ENCODE data around the gene ZNF639. TPM values are rescaled to one million over a fixed set of nuclear protein-coding genes. Genes with fewer than 3 reads are reported as not detected.

ZNF639 gene
- total and polyA plus RNA-seq, 2 of the 13 experiments (the other 11 are each of a cell fraction or from before 2014, with no cell fraction given), result 11.6 to 42.4 TPM

DNA sequence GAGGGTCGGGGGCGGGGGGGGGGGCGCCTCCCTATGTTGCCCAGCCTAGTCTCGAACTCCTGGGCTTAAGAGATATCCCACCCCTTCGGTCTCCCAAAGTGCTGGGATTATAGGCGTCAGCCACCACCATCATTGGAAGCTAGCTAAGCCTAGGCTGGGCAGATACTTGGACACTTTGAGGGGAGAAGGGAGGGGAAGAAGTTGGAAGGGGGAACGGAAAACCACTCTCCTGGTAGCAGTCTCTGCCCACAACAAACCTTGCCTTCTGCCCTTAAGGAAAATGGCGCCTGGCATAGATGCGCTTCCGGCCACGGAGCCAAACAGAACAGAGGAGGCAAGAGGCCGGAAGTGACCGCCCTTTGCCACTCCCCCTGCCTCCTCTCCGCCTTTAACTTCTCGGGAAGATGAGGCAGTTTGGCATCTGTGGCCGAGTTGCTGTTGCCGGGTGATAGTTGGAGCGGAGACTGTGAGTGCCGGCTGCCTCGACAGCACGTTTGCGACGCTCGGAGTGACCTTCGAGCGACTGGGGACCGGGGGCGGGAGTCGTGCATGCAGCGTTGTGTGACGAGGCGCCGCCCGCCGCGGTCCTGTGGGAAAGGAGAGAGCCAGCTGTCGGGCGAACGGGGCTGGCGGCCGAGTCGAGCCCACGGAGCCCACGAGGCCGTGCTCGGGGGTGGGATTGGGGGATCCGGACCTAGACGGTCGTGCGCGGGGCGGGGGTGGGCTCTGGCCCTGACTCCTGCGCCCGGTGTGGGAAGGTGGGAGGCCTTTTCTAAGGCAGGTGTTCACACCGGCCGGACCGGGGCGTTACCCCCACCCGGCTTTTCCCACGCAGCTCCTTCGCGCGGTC lies 24.7 kb downstream of the ZNF639 start, which contains the start of gene MFN1 (continued):
- TF ChIP-seq NRL (CRISPR knock-in tag; IDR thresholded peaks at IDR 0.05; ENCODE audit: borderline replicate concordance) (peak; percentile 33; the same call in 1 of the 2 replicates), NR2F1 (CRISPR knock-in tag; IDR thresholded peaks at IDR 0.05) (no peak), ZFP41 (CRISPR knock-in tag; IDR thresholded peaks at IDR 0.05; ENCODE audit: borderline replicate concordance) (no peak), BRD4 (CRISPR knock-in tag; IDR thresholded peaks at IDR 0.05) (0 out of 2 replicates have a peak, but pooled peaks have one; percentile 37), ZNF30 (CRISPR knock-in tag; IDR thresholded peaks at IDR 0.05) (no peak), ZNF143 (CRISPR knock-in tag; IDR thresholded peaks at IDR 0.05) (peak; percentile 42; the same call in 1 of the 2 replicates), AKAP8 (CRISPR knock-in tag; IDR thresholded peaks at IDR 0.05) (no peak), NR3C1 (CRISPR knock-in tag; IDR thresholded peaks at IDR 0.05) (no peak), IKZF1 (IDR thresholded peaks at IDR 0.05) (no peak), PITX1 (CRISPR knock-in tag; IDR thresholded peaks at IDR 0.05) (0 out of 2 replicates have a peak, but pooled peaks have one; percentile 36), ATM (IDR thresholded peaks at IDR 0.05; ENCODE audit: borderline replicate concordance) (no peak), KDM5B (CRISPR knock-in tag; IDR thresholded peaks at IDR 0.05; ENCODE audit: borderline replicate concordance) (peak; percentile 76; the same call in 1 of the 2 replicates), ZSCAN22 (CRISPR knock-in tag; IDR thresholded peaks at IDR 0.05) (no peak), KLF12 (CRISPR knock-in tag; IDR thresholded peaks at IDR 0.05; ENCODE audit: borderline replicate concordance) (no peak), TMF1 (CRISPR knock-in tag; IDR thresholded peaks at IDR 0.05; ENCODE audit: low read depth) (no peak), ZNF292 (CRISPR knock-in tag; IDR thresholded peaks at IDR 0.05; ENCODE audit: borderline replicate concordance, low read depth) (no peak), ZNF530 (CRISPR knock-in tag; IDR thresholded peaks at IDR 0.05; ENCODE audit: low read depth) (no peak), HDAC2 (CRISPR knock-in tag; IDR thresholded peaks at IDR 0.05) (peak; percentile 50; the same call in 1 of the 2 replicates), RNF2 (conservative IDR thresholded peaks at IDR 0.05; ENCODE audit: low read depth) (no peak), RFX3 (CRISPR knock-in tag; IDR thresholded peaks at IDR 0.05) (no peak), RELA (CRISPR knock-in tag; IDR thresholded peaks at IDR 0.05) (peak; percentile 79), KDM3A (CRISPR knock-in tag; IDR thresholded peaks at IDR 0.05; ENCODE audit: low read depth) (0 out of 2 replicates have a peak, but pooled peaks have one; percentile 39), PHF21A (CRISPR knock-in tag; IDR thresholded peaks at IDR 0.05) (no peak)
- TF ChIP-seq, protein P1, sequence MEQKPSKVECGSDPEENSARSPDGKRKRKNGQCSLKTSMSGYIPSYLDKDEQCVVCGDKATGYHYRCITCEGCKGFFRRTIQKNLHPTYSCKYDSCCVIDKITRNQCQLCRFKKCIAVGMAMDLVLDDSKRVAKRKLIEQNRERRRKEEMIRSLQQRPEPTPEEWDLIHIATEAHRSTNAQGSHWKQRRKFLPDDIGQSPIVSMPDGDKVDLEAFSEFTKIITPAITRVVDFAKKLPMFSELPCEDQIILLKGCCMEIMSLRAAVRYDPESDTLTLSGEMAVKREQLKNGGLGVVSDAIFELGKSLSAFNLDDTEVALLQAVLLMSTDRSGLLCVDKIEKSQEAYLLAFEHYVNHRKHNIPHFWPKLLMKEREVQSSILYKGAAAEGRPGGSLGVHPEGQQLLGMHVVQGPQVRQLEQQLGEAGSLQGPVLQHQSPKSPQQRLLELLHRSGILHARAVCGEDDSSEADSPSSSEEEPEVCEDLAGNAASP (CRISPR knock-in tag; IDR thresholded peaks at IDR 0.05; ENCODE audit: borderline replicate concordance), result peak; percentile 40
- TF ChIP-seq, protein P2, sequence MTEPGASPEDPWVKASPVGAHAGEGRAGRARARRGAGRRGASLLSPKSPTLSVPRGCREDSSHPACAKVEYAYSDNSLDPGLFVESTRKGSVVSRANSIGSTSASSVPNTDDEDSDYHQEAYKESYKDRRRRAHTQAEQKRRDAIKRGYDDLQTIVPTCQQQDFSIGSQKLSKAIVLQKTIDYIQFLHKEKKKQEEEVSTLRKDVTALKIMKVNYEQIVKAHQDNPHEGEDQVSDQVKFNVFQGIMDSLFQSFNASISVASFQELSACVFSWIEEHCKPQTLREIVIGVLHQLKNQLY (CRISPR knock-in tag; IDR thresholded peaks at IDR 0.05), result no peak
- TF ChIP-seq, protein P3, sequence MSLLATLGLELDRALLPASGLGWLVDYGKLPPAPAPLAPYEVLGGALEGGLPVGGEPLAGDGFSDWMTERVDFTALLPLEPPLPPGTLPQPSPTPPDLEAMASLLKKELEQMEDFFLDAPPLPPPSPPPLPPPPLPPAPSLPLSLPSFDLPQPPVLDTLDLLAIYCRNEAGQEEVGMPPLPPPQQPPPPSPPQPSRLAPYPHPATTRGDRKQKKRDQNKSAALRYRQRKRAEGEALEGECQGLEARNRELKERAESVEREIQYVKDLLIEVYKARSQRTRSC (CRISPR knock-in tag; IDR thresholded peaks at IDR 0.05; ENCODE audit: low read depth), result no peak
